SJCRH30 (cell line): Measurements from ENCODE around the gene HACD2. TPM values are rescaled to one million over a fixed set of nuclear protein-coding genes. Genes with fewer than 3 reads are reported as not detected.
"Not testable (repeated sequence)": the region's sequence is repeated elsewhere in the genome, so short reads cannot be mapped to it uniquely, and the experiment has no call there.

Experiments used
- DNase-seq, 2 experiments: peaks; one replicate each; pipeline ENCODE4 v3.0.0-alpha.2; 2015 to 2020
- H3K27ac ChIP-seq: fragments of 250-450 bp; sonication (Bioruptor Pico); 2 replicates; pipeline ENCODE4 v1.5.1; 2020; ENCODE audit warnings: mild to moderate bottlenecking, moderate library complexity
- H3K27me3 ChIP-seq: fragments of 250-450 bp; sonication (Bioruptor Pico); 2 replicates; pipeline ENCODE4 v1.5.1; 2020; ENCODE audit warnings: mild to moderate bottlenecking, moderate library complexity
- H3K36me3 ChIP-seq: fragments of 250-450 bp; sonication (Bioruptor Pico); 2 replicates; pipeline ENCODE4 v1.5.1; 2020; ENCODE audit warnings: mild to moderate bottlenecking, moderate library complexity
- H3K4me1 ChIP-seq: fragments of 250-450 bp; sonication (Bioruptor Pico); 2 replicates; pipeline ENCODE4 v1.5.1; 2020; ENCODE audit warnings: mild to moderate bottlenecking, moderate library complexity
- H3K4me3 ChIP-seq: fragments of 250-450 bp; sonication (Bioruptor Pico); 2 replicates; pipeline ENCODE4 v1.5.1; 2020; ENCODE audit warnings: mild to moderate bottlenecking, moderate library complexity
- H3K9me3 ChIP-seq: fragments of 250-450 bp; sonication (Bioruptor Pico); replicated peaks from 2 replicates; pipeline ENCODE4 v1.5.1; 2020; ENCODE audit warnings: mild to moderate bottlenecking, moderate library complexity
- total RNA-seq: library from RNA; depleted of rRNA; stranded (reverse); fragments of >200 nt; shearing (Covaris generic); gene quantifications from 2 replicates; pipeline ENCODE4 v1.2.3, GENCODE V29; 2014

HACD2 gene
- total RNA-seq, 1 experiment from 2014 or later = 37.0 TPM

DNA sequence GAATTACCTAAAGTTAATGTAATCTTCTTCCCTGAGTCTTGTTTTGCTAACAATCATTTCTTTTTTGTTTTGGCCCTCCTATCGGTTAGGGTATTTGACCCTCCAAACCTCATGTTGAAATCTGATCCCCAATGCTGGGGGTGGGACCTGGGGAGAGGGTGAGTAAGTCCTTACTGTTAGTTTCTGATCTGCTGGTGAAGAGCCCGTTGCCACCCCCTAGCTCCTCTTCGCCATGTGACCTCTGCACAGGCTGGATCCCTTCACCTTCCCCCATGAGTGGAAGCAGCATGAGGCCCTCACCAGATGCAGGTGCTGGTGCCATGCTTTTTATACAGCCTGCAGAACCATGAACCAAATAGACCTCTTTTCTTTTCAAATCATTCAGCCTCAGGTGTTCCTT, 73.1 kb downstream of the HACD2 start:
- H3K9me3 ChIP-seq = no peaks in the 10 kb centered on the region
- no peak overlapping the region for H3K4me3 ChIP-seq
- peaks cover under 1% of the 10 kb centered on the region; the same call in 1 of the 2 replicates for H3K36me3 ChIP-seq
- H3K27ac ChIP-seq = no peak overlapping the region
- H3K27me3 ChIP-seq = no peaks in the 10 kb centered on the region
- H3K4me1 ChIP-seq = no peaks in the 10 kb centered on the region
- DNase-seq = no peak

- Histone ChIP-seq H3K27me3 (no peaks in the 10 kb centered on the region), H3K36me3 (no peaks in the 10 kb centered on the region; the same call in 1 of the 2 replicates), H3K4me3 (no peak overlapping the region), H3K27ac (no peak overlapping the region), H3K4me1 (no peaks in the 10 kb centered on the region), H3K9me3 (no peaks in the 10 kb centered on the region)
- DNase-seq = no peak
These were observed 73.8 kb downstream of the HACD2 start for GRCh38 chr3:123511084-123511483.

- Histone ChIP-seq H3K27ac (no peak overlapping the region), H3K4me1 (no peaks in the 10 kb centered on the region), H3K9me3 (no peaks in the 10 kb centered on the region), H3K27me3 (no peaks in the 10 kb centered on the region), H3K4me3 (no peak overlapping the region), H3K36me3 (peaks cover 9% of the 10 kb centered on the region; the same call in 1 of the 2 replicates)
- no peak for DNase-seq
These were observed 76.7 kb downstream of the HACD2 start for GRCh38 chr3:123508178-123508577.

DNA sequence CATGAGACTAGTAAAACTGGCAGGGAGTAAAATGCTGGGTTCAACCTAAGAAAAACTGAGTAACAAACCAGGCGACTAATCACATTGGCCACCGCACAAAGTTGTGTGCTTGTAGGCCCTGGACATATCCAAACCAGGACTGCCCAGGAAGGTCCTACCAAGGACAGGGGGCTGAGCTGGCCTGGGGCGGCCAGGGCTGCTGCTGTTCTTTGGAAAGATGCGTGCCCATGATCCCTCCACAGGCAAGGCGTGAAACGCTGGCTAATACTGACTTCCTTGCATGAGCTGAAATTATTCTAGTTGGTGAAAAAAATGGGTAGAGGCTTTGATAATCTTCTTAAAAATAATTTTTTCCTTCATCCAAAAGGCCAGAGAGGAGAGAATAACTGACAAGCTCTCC, 79.0 kb downstream of the HACD2 start:
- Histone ChIP-seq H3K4me3 (no peak overlapping the region), H3K4me1 (no peaks in the 10 kb centered on the region), H3K36me3 (peaks cover 9% of the 10 kb centered on the region; the same call in 1 of the 2 replicates), H3K27me3 (no peaks in the 10 kb centered on the region), H3K9me3 (no peaks in the 10 kb centered on the region), H3K27ac (no peak overlapping the region)
- no peak for DNase-seq

DNA sequence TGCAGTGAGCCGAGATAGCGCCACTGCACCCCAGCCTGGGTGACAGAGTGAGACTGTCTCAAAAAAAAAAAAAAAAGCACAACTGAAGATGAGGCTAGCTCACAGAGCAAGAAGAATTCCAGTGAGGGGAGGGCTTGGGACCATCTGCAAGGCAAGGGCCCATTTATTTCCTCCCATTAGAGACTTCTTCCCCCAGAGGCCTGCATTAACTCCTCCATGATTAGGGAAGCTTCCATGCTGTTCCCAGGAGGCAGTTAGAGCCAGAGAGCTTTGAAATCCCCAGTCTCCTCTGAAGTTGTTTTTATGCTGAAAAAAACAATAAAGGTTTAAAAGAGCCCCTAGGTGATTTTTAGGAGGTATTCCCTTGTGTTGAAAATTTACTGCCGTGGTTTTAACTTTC, 81.7 kb downstream of the HACD2 start:
- peaks cover 22% of the 10 kb centered on the region for H3K36me3 ChIP-seq
- H3K4me1 ChIP-seq = no peaks in the 10 kb centered on the region
- no peak overlapping the region for H3K4me3 ChIP-seq
- DNase-seq = no peak
- H3K27ac ChIP-seq = no peak overlapping the region
- H3K27me3 ChIP-seq = no peaks in the 10 kb centered on the region
- no peaks in the 10 kb centered on the region for H3K9me3 ChIP-seq

- Histone ChIP-seq H3K36me3 (peaks cover 30% of the 10 kb centered on the region), H3K4me3 (no peak overlapping the region), H3K4me1 (no peaks in the 10 kb centered on the region), H3K27ac (no peak overlapping the region), H3K27me3 (no peaks in the 10 kb centered on the region), H3K9me3 (no peaks in the 10 kb centered on the region)
- no peak for DNase-seq
These were observed 85.5 kb downstream of the HACD2 start for GRCh38 chr3:123499322-123499721.

DNA sequence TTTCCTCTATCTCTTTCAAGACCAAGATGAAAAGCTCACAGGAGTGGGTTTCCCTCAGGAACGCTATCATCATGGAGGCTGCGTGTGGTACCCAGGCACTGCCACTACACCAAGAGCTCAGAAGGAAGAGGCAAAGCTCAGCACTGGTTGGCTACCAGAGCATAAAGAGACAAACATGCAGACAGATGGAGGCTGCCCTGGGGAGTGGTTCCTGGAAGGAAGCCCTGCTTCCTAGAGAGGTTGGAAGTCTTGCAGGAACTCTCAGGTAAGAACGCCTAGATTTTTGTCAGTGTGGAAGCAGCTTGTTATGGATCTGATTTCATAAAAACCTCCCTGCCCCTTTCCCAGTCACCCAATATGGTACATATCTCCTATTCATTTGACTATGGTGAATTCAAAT, 86.1 kb downstream of the HACD2 start:
- Histone ChIP-seq H3K36me3 (peaks cover 26% of the 10 kb centered on the region), H3K4me1 (no peaks in the 10 kb centered on the region), H3K27me3 (no peaks in the 10 kb centered on the region), H3K4me3 (no peak overlapping the region), H3K9me3 (no peaks in the 10 kb centered on the region), H3K27ac (no peak overlapping the region)
- no peak for DNase-seq

GRCh38 chr3:123493912-123494311, 90.9 kb downstream of the HACD2 start:
- DNase-seq = no peak
- Histone ChIP-seq H3K4me1 (no peaks in the 10 kb centered on the region), H3K4me3 (no peak overlapping the region), H3K27me3 (no peaks in the 10 kb centered on the region), H3K9me3 (no peaks in the 10 kb centered on the region), H3K36me3 (peaks cover 18% of the 10 kb centered on the region), H3K27ac (no peak overlapping the region)

GRCh38 chr3:123491966-123492587, 92.8 kb downstream of the HACD2 start:
- DNase-seq = no peak
- peaks cover 9% of the 10 kb centered on the region for H3K36me3 ChIP-seq

DNA sequence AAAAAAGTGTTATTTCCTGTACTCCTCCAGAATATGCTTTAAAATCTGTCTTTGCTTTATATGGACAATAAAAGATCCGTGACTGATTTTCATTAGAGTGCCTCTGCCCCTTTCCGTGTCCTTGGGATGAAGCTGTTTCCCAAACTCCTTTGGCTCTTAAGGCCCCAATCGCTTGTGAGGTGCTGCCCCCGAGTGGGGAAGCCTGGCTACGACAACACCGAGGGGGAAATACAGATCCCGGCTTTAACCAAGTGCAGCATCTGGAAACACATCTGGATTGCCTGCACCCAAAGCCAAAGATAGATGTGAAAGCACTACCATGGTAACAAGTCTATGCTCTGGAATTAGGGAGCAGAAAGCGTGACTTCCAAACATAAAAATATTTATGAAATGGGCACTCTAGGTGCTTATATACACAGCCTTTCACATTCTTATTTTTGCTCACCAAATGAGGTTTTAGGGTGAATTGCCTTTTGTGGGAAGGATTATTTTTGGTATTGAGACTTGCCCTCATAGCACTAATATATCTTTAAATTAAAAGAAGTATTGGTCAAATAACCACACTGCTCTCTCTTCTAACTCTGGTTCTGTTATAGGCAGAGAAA, 95.4 kb downstream of the HACD2 start:
- Histone ChIP-seq H3K27me3 (no peaks in the 10 kb centered on the region), H3K27ac (no peak overlapping the region), H3K9me3 (no peaks in the 10 kb centered on the region), H3K4me1 (no peaks in the 10 kb centered on the region), H3K4me3 (no peak overlapping the region), H3K36me3 (peaks cover 4% of the 10 kb centered on the region; the same call in 1 of the 2 replicates)
- peak; percentile 52 to 75 for DNase-seq

More at GRCh38 chr3:123491966-123492587, 92.8 kb downstream of the HACD2 start:
- Histone ChIP-seq H3K27ac (no peak overlapping the region), H3K9me3 (no peaks in the 10 kb centered on the region), H3K4me1 (no peaks in the 10 kb centered on the region), H3K4me3 (no peak overlapping the region), H3K27me3 (no peaks in the 10 kb centered on the region)

- H3K27me3 ChIP-seq = no peaks in the 10 kb centered on the region
- H3K36me3 ChIP-seq = 0 out of 2 replicates have a peak, but pooled peaks cover 2% of the 10 kb centered on the region
- H3K9me3 ChIP-seq = no peaks in the 10 kb centered on the region
- H3K4me3 ChIP-seq = no peak overlapping the region
- no peak for DNase-seq
- no peaks in the 10 kb centered on the region for H3K4me1 ChIP-seq
- H3K27ac ChIP-seq = no peak overlapping the region
These were observed 96.1 kb downstream of the HACD2 start for GRCh38 chr3:123488645-123489347.

- not testable (repeated sequence) for H3K36me3 ChIP-seq, H3K9me3 ChIP-seq, H3K4me1 ChIP-seq, DNase-seq, H3K4me3 ChIP-seq, H3K27me3 ChIP-seq, H3K27ac ChIP-seq
These were observed 97.8 kb downstream of the HACD2 start for GRCh38 chr3:123487063-123487462.

GRCh38 chr3:123486460-123486859, 98.4 kb downstream of the HACD2 start:
- H3K27me3 ChIP-seq = no peaks in the 10 kb centered on the region
- no peak overlapping the region for H3K4me3 ChIP-seq
- no peaks in the 10 kb centered on the region for H3K9me3 ChIP-seq
- no peak for DNase-seq
- no peaks in the 10 kb centered on the region for H3K4me1 ChIP-seq
- no peak overlapping the region for H3K27ac ChIP-seq
- no peaks in the 10 kb centered on the region for H3K36me3 ChIP-seq

DNA sequence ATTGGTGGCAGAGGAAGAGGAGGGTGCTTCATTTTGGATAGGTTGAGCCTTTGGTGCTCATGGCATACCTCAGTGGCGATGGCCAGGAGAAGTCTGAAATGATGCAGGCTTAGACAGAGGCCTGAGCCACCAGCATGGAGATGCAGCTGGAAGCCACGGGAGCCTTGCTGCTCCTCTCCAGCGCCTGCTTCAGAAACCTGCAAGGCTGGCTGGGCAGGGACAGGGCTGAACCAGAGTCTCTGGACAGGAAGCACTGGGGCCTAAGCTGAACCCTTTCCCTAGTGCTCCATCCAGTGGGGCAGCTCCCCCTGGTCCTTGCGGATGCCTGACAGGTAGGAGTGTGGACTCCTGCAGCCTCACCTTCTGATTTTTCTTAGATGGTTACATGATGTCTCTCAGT, 99.3 kb downstream of the HACD2 start:
- Histone ChIP-seq H3K4me1 (no peaks in the 10 kb centered on the region), H3K36me3 (no peaks in the 10 kb centered on the region), H3K9me3 (no peaks in the 10 kb centered on the region), H3K27me3 (no peaks in the 10 kb centered on the region), H3K4me3 (no peak overlapping the region), H3K27ac (no peak overlapping the region)
- no peak for DNase-seq

DNA sequence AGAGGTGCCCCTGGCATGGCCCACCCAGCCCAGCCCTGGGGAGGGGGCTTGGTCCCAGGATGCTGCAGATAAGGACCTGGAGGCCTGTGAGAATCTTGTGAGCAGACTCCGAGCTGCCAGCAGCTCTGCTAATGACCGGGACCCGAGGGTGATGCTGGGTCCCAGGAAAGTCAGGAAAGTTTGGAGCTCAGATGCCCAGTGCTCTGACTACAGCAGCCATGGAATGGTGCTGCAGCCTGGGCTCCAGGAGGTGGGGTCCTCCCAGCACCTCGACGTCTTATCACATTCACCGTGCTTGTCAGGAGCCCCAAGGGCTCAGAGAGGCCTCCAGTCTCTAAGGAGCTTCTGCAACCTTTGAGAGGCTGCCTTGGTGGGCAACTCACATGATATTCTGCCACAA, 101.7 kb downstream of the HACD2 start:
- Histone ChIP-seq H3K27me3 (no peaks in the 10 kb centered on the region), H3K4me1 (no peaks in the 10 kb centered on the region), H3K9me3 (no peaks in the 10 kb centered on the region), H3K4me3 (no peak overlapping the region), H3K36me3 (no peaks in the 10 kb centered on the region), H3K27ac (no peak overlapping the region)
- no peak for DNase-seq
